Endothelial cell (in vitro differentiated cells): ENCODE results near the gene NHLH1. TPM values are rescaled to one million over a fixed set of nuclear protein-coding genes. Genes with fewer than 3 reads are reported as not detected.
A peak's percentile ranks its signal among the peaks of the same experiment; 100 is the strongest.

Source experiments
- DNase-seq: peaks from one replicate; pipeline ENCODE4 v3.0.0; 2021; ENCODE audit warnings: low spot score
- H3K27ac Mint-ChIP-seq: one replicate; pipeline ENCODE4 v1.8.0; 2021; ENCODE audit warnings: mixed read lengths, inconsistent platforms; ENCODE audit not compliant: unreplicated experiment
- H3K27me3 Mint-ChIP-seq: one replicate; pipeline ENCODE4 v1.8.0; 2021; ENCODE audit warnings: mild to moderate bottlenecking, moderate library complexity, mixed read lengths, inconsistent platforms; ENCODE audit not compliant: unreplicated experiment
- H3K36me3 Mint-ChIP-seq: one replicate; pipeline ENCODE4 v1.8.0; 2021; ENCODE audit warnings: mild to moderate bottlenecking, low read depth, mixed read lengths, inconsistent platforms; ENCODE audit not compliant: unreplicated experiment
- H3K4me1 Mint-ChIP-seq: one replicate; pipeline ENCODE4 v1.8.0; 2021; ENCODE audit warnings: mild to moderate bottlenecking, mixed read lengths, inconsistent platforms; ENCODE audit not compliant: unreplicated experiment
- H3K4me3 Mint-ChIP-seq: one replicate; pipeline ENCODE4 v1.8.0; 2021; ENCODE audit warnings: mild to moderate bottlenecking, mixed read lengths, inconsistent platforms; ENCODE audit not compliant: unreplicated experiment
- H3K9me3 Mint-ChIP-seq: one replicate; pipeline ENCODE4 v1.8.0; 2021; ENCODE audit warnings: mixed read lengths, inconsistent platforms; ENCODE audit not compliant: unreplicated experiment
- long read RNA-seq: library from polyadenylated mRNA; unstranded; transcript quantifications from one replicate; pipeline ENCODE4 v2.0.0, GENCODE V29; 2020; ENCODE audit not compliant: unreplicated experiment
- total RNA-seq: library from RNA; stranded (reverse); fragmentation: NEBNext Ultra II Directional; extraction: Animal tissue kit (Norgen Biotek cat#: 25700); gene quantifications from one replicate; pipeline ENCODE4 v1.2.1, GENCODE V29; 2021; ENCODE audit not compliant: unreplicated experiment
- TF ChIP-seq, protein P1 (sequence below): fragments of 200-600 bp; sonication (generic); IDR thresholded peaks from one replicate; pipeline ENCODE4 v1.5.0; 2021; ENCODE audit warnings: antibody characterized with exemption; ENCODE audit not compliant: unreplicated experiment

Gene NHLH1
- 1.2 TPM for total RNA-seq
- long read RNA-seq, result 0 reads

GRCh38 chr1:160366731-160367515 is at the start of gene NHLH1:
NHLH1 (plus strand) TSS chr1:160367071; CDS start chr1:160370732, 3,661 bp downstream.
- no peak for DNase-seq
- peaks cover 9% of the 10 kb centered on the region for H3K27me3 Mint-ChIP-seq
- peak within 1 kb of the TSS; percentile 47 for H3K4me3 Mint-ChIP-seq
- H3K4me1 Mint-ChIP-seq, result peaks cover 28% of the 10 kb centered on the region
- no peaks in the 10 kb centered on the region for H3K9me3 Mint-ChIP-seq
- TF ChIP-seq, protein P1, sequence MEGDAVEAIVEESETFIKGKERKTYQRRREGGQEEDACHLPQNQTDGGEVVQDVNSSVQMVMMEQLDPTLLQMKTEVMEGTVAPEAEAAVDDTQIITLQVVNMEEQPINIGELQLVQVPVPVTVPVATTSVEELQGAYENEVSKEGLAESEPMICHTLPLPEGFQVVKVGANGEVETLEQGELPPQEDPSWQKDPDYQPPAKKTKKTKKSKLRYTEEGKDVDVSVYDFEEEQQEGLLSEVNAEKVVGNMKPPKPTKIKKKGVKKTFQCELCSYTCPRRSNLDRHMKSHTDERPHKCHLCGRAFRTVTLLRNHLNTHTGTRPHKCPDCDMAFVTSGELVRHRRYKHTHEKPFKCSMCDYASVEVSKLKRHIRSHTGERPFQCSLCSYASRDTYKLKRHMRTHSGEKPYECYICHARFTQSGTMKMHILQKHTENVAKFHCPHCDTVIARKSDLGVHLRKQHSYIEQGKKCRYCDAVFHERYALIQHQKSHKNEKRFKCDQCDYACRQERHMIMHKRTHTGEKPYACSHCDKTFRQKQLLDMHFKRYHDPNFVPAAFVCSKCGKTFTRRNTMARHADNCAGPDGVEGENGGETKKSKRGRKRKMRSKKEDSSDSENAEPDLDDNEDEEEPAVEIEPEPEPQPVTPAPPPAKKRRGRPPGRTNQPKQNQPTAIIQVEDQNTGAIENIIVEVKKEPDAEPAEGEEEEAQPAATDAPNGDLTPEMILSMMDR, result no peak
- H3K36me3 Mint-ChIP-seq, result peaks cover 12% of the 10 kb centered on the region
- H3K27ac Mint-ChIP-seq, result peak within 1 kb of the TSS; percentile 52

- Mint-ChIP-seq H3K27ac (no peak overlapping the region), H3K27me3 (no peaks in the 10 kb centered on the region), H3K9me3 (no peaks in the 10 kb centered on the region), H3K4me1 (no peaks in the 10 kb centered on the region), H3K4me3 (no peak overlapping the region), H3K36me3 (peaks cover 18% of the 10 kb centered on the region)
- no peak for DNase-seq
- TF ChIP-seq, protein P1, result no peak
Observed at GRCh38 chr1:160322831-160323230, 44.0 kb upstream of the NHLH1 start.

GRCh38 chr1:160325252-160325651 is 41.6 kb upstream of the NHLH1 start:
- DNase-seq, result no peak
- H3K4me1 Mint-ChIP-seq, result no peaks in the 10 kb centered on the region
- H3K9me3 Mint-ChIP-seq, result no peaks in the 10 kb centered on the region
- H3K27me3 Mint-ChIP-seq, result no peaks in the 10 kb centered on the region
- H3K36me3 Mint-ChIP-seq, result peaks cover 30% of the 10 kb centered on the region
- H3K4me3 Mint-ChIP-seq, result no peak overlapping the region
- H3K27ac Mint-ChIP-seq, result no peak overlapping the region
- TF ChIP-seq, protein P1, result no peak

DNA sequence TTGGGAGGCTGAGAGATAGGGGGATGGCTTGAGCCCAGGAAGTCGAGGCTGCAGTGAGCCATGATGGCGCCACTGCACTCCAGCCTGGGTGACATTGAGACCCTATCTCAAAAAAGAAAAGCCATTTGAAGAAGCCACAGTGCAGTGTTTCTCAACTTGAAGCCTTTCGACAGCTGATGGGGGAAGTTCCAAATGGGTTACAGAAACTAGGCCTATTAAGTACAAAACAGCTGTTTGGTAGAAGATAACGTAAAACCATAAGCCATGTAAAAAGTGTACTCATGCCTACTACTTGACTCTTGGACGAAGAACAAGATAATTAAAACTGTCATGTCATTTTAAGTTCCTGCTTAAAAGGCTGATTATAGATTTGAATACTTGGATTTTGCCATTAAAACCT is 40.5 kb upstream of the NHLH1 start:
- Mint-ChIP-seq H3K36me3 (peaks cover 30% of the 10 kb centered on the region), H3K9me3 (no peaks in the 10 kb centered on the region), H3K4me1 (no peaks in the 10 kb centered on the region), H3K27me3 (peaks cover 2% of the 10 kb centered on the region), H3K4me3 (no peak overlapping the region), H3K27ac (no peak overlapping the region)
- DNase-seq, result no peak
- TF ChIP-seq, protein P1, result no peak

GRCh38 chr1:160328184-160328583 is 38.7 kb upstream of the NHLH1 start:
- H3K9me3 Mint-ChIP-seq, result no peaks in the 10 kb centered on the region
- DNase-seq, result no peak
- H3K36me3 Mint-ChIP-seq, result peaks cover 33% of the 10 kb centered on the region
- H3K4me1 Mint-ChIP-seq, result no peaks in the 10 kb centered on the region
- no peak overlapping the region for H3K27ac Mint-ChIP-seq
- H3K4me3 Mint-ChIP-seq, result no peak overlapping the region
- TF ChIP-seq, protein P1, result no peak
- peaks cover 2% of the 10 kb centered on the region for H3K27me3 Mint-ChIP-seq
